Endothelial cell of umbilical vein (primary cell): ENCODE data around the gene NR4A1. TPM values are rescaled to one million over a fixed set of nuclear protein-coding genes. Genes with fewer than 3 reads are reported as not detected.

Source experiments
- BruUV-seq: library from RNA; stranded (reverse); fragments of 400-500 nt; replicated peaks from 2 replicates; lab custom pipeline; 2021; lab: Mats Ljungman, UMichigan
- CTCF ChIA-PET: fragments of 300-600, 350-600 bp; sonication (Branson Sonifier 250); formaldehyde crosslinking; loops from one replicate; lab custom pipeline; 2021; ENCODE audit warnings: antibody characterized with exemption, inconsistent platforms; lab: Charles Lee
- POLR2A ChIA-PET: fragments of 300-600, 350-600 bp; sonication (Branson Sonifier 250); formaldehyde crosslinking; loops from one replicate; lab custom pipeline; 2021; ENCODE audit warnings: antibody characterized with exemption, inconsistent platforms; lab: Charles Lee
- DNase-seq: peaks from one replicate; pipeline ENCODE4 v3.0.0-alpha.2; 2011; ENCODE audit warnings: low read depth, low spot score
- FAIRE-seq: peaks from 2 replicates; lab custom pipeline; 2011; peaks lifted over from hg19 to GRCh38; lab: Jason Lieb, UNC
- H2AFZ ChIP-seq: 2 replicates; pipeline ENCODE4 v1.6.0; 2012; ENCODE audit warnings: low read depth, low read length, control low read depth, inconsistent platforms
- H3K27ac ChIP-seq: 2 replicates; pipeline ENCODE4 v1.5.1; 2011; ENCODE audit warnings: low read depth, mild to moderate bottlenecking, control low read depth, low read length, moderate library complexity; ENCODE audit not compliant: insufficient read depth
- H3K27me3 ChIP-seq, 2 experiments: 2 replicates each; pipeline versions ENCODE4 v1.6.0 to v1.6.1; 2011; ENCODE audit warnings: low read length in 2 of 2, mixed read lengths in 1 of 2; ENCODE audit not compliant: control insufficient read depth in 2 of 2, insufficient read depth in 2 of 2
- H3K36me3 ChIP-seq, 2 experiments: 2 replicates in 1 of 2; 3 replicates in 1 of 2; pipeline ENCODE4 v1.5.1; 2011; ENCODE audit warnings: low read length in 2 of 2, mild to moderate bottlenecking in 1 of 2, moderate library complexity in 1 of 2; ENCODE audit not compliant: control insufficient read depth in 2 of 2, insufficient read depth in 2 of 2; ENCODE audit errors: extremely low read depth in 1 of 2
- H3K4me1 ChIP-seq: 3 replicates; pipeline ENCODE4 v1.5.1; 2011; ENCODE audit warnings: mild to moderate bottlenecking, low read length; ENCODE audit not compliant: control insufficient read depth, insufficient read depth; ENCODE audit errors: extremely low read depth
- H3K4me2 ChIP-seq: 2 replicates; pipeline ENCODE4 v1.6.1; 2011; ENCODE audit warnings: low read length, control low read depth, mixed read lengths; ENCODE audit not compliant: insufficient read depth
- H3K4me3 ChIP-seq, 3 experiments: fragments of 200-600 bp in 1 of 3; sonication (generic), shearing (Covaris generic) in 1 of 3; replicated peaks in 1 of 3; 2 replicates each; pipeline ENCODE4 v1.5.1; 2011 to 2016; ENCODE audit warnings: control low read depth in 3 of 3, low read length in 3 of 3, mild to moderate bottlenecking in 2 of 3, inconsistent platforms in 1 of 3, low read depth in 1 of 3, moderate library complexity in 1 of 3; ENCODE audit not compliant: insufficient read depth in 1 of 3
- H3K79me2 ChIP-seq: 2 replicates; pipeline ENCODE4 v1.6.0; 2012; ENCODE audit warnings: low read length, inconsistent platforms; ENCODE audit not compliant: control insufficient read depth, insufficient read depth
- H3K9ac ChIP-seq: replicated peaks from 2 replicates; pipeline ENCODE3; 2011; ENCODE audit warnings: low read length, control low read depth; ENCODE audit not compliant: insufficient read depth; ENCODE audit errors: extremely low read depth
- H3K9me1 ChIP-seq: replicated peaks from 3 replicates; pipeline ENCODE4 v1.6.0; 2011; ENCODE audit warnings: mild to moderate bottlenecking, low read length; ENCODE audit not compliant: control insufficient read depth, insufficient read depth; ENCODE audit errors: extremely low read depth
- H3K9me3 ChIP-seq: replicated peaks from 2 replicates; pipeline ENCODE4 v1.5.1; 2012; ENCODE audit warnings: low read length, inconsistent platforms; ENCODE audit not compliant: control insufficient read depth, insufficient read depth
- H4K20me1 ChIP-seq: replicated peaks from 2 replicates; pipeline ENCODE3; 2011; ENCODE audit warnings: mild to moderate bottlenecking, low read length; ENCODE audit not compliant: control insufficient read depth, insufficient read depth; ENCODE audit errors: extremely low read depth
- CTCF ChIP-seq, 2 donors: IDR thresholded peaks; 1 replicate in 1 of 2; 2 replicates in 1 of 2; pipeline ENCODE4 v1.5.1; 2011; ENCODE audit warnings: low read length in 2 of 2, mild to moderate bottlenecking in 2 of 2, moderate library complexity in 2 of 2, control low read depth in 1 of 2, inconsistent platforms in 1 of 2, low read depth in 1 of 2; ENCODE audit not compliant: insufficient read depth in 1 of 2; ENCODE audit errors: extremely low read depth in 1 of 2
- EZH2 ChIP-seq: IDR thresholded peaks from 2 replicates; pipeline ENCODE4 v1.6.1; 2012; ENCODE audit warnings: borderline replicate concordance, low read depth, mild to moderate bottlenecking, moderate library complexity, low read length, inconsistent platforms; ENCODE audit not compliant: severe bottlenecking
- FOS ChIP-seq: IDR thresholded peaks from 2 replicates; pipeline ENCODE4 v1.6.1; 2011; ENCODE audit warnings: mild to moderate bottlenecking, low read length, moderate library complexity, borderline replicate concordance; ENCODE audit not compliant: insufficient read depth
- GATA2 ChIP-seq: IDR thresholded peaks from 2 replicates; pipeline ENCODE4 v1.7.0; 2011; ENCODE audit warnings: low read depth, mild to moderate bottlenecking, moderate library complexity, mixed read lengths, low read length; ENCODE audit not compliant: insufficient read length, insufficient read depth
- JUN ChIP-seq: IDR thresholded peaks from 2 replicates; pipeline ENCODE4 v1.6.1; 2011; ENCODE audit warnings: borderline replicate concordance, low read depth; ENCODE audit not compliant: insufficient read length, insufficient read depth
- MAX ChIP-seq: IDR thresholded peaks from 2 replicates; pipeline ENCODE4 v1.6.1; 2011; ENCODE audit not compliant: insufficient read depth, insufficient read length
- MYC ChIP-seq: IDR thresholded peaks from one replicate; pipeline ENCODE4 v1.6.1; 2011; ENCODE audit warnings: mild to moderate bottlenecking, low read depth, low read length
- POLR2A ChIP-seq: IDR thresholded peaks from 2 replicates; pipeline ENCODE4 v1.6.1; 2012; ENCODE audit warnings: low read depth, mild to moderate bottlenecking, control low read depth, low read length
- POLR2AphosphoS5 ChIP-seq: IDR thresholded peaks from 2 replicates; pipeline ENCODE4 v1.6.1; 2012; ENCODE audit warnings: low read depth, mild to moderate bottlenecking, control low read depth, low read length, moderate library complexity; ENCODE audit not compliant: insufficient read depth
- dilution Hi-C: fragments of 300-500 bp; cut with MboI; formaldehyde crosslinking; loops from one replicate; pipeline ENCODE4 v1.15.0; 2019; ENCODE audit warnings: low sequenced_read_pairs; ENCODE audit not compliant: extremely low pct_ligation_motif_present
- intact Hi-C: fragments of 100-400 bp; cut with micrococcal nuclease; formaldehyde crosslinking; loops from one replicate; pipeline ENCODE4 v1.10.0; 2022
- polyA plus RNA-seq, 4 experiments: library from polyadenylated mRNA; depleted of rRNA in 3 of 4; stranded (reverse) in 3 of 4; unstranded in 1 of 4; fragments of >200 nt; gene quantifications; 2 replicates each; pipeline versions ENCODE4 v1.2.1 to v1.2.3, GENCODE V29; 2011 to 2012; ENCODE audit warnings: missing spikeins in 1 of 4
- total RNA-seq: library from RNA; stranded (reverse); gene quantifications from 2 replicates; pipeline ENCODE4 v1.2.3, GENCODE V29; 2021

NR4A1 gene
- total and polyA plus RNA-seq, 2 donors (not counting 3 experiments of a cell fraction or from before 2014, with no cell fraction given), result 6.8 to 18.2 TPM

- Histone ChIP-seq H3K4me3 (no peak overlapping the region), H3K9me3 (no peaks in the 10 kb centered on the region), H2AFZ (no peak overlapping the region), H3K4me1 (peaks cover 17% of the 10 kb centered on the region), H3K27me3 (no peaks in the 10 kb centered on the region), H3K36me3 (no peaks in the 10 kb centered on the region), H3K9me1 (no peaks in the 10 kb centered on the region), H3K79me2 (no peaks in the 10 kb centered on the region), H3K4me2 (no peak overlapping the region), H3K27ac (no peak overlapping the region), H3K9ac (no peak overlapping the region), H4K20me1 (no peaks in the 10 kb centered on the region)
- FAIRE-seq (no peak), DNase-seq (no peak)
- no TSS peak for BruUV-seq
- no peak for TF ChIP-seq GATA2
- no peak for TF ChIP-seq MYC
- no peak for TF ChIP-seq EZH2
- TF ChIP-seq FOS, result no peak
- TF ChIP-seq CTCF (IDR thresholded peaks at IDR 0.05; ENCODE audit: extremely low read depth in 1 of 2, insufficient read depth in 1 of 2, low read depth in 1 of 2, low read length in 2 of 2), result no peak
- no peak for TF ChIP-seq POLR2A
- no peak for TF ChIP-seq POLR2AphosphoS5
- no peak for TF ChIP-seq MAX
- TF ChIP-seq JUN, result no peak
- intact Hi-C loops, result no loop called here
- dilution Hi-C loops, result no loop called here
- ChIA-PET CTCF (interaction anchor here (1.2 to 2.7 kb wide), 3 partner anchors 8 to 27 kb away, joined by 3 to 33 read pairs (median 6); no protein-coding TSS in a partner anchor), POLR2A (no interaction called here)
These were observed 1.4 kb downstream of the NR4A1 start for GRCh38 chr12:52052468-52053186.
